Mucosa of descending colon (tissue), 3 donors: ENCODE measurements around the gene BAG1. TPM values are rescaled to one million over a fixed set of nuclear protein-coding genes. Genes with fewer than 3 reads are reported as not detected.

Experiments
- ATAC-seq: fragments of 200-7000 bp; cut with Tn5 transposase; one replicate; pipeline ENCODE4 v1.9.1; 2020; ENCODE audit warnings: mild to moderate bottlenecking, moderate library complexity
- DNase-seq, 3 donors: peaks; one replicate each; pipeline ENCODE4 v3.0.0-alpha.2; 2020
- H3K36me3 ChIP-seq: fragments of 200-600 bp; one replicate; pipeline ENCODE4 v1.8.0; 2021; ENCODE audit warnings: low read depth, mild to moderate bottlenecking
- H3K4me1 ChIP-seq: fragments of 200-600 bp; one replicate; pipeline ENCODE4 v1.8.0; 2021; ENCODE audit warnings: low read depth, mild to moderate bottlenecking
- H3K4me3 ChIP-seq: fragments of 200-600 bp; one replicate; pipeline ENCODE4 v1.8.0; 2021; ENCODE audit warnings: mild to moderate bottlenecking
- H3K9me3 ChIP-seq: fragments of 200-600 bp; one replicate; pipeline ENCODE4 v1.8.0; 2021; ENCODE audit warnings: mild to moderate bottlenecking
- intact Hi-C, 2 donors: fragments of 100-400 bp; cut with DNase I in 1 of 2; cut with micrococcal nuclease in 1 of 2; formaldehyde crosslinking; loops; one replicate each; pipeline versions ENCODE4 v1.11.0 to v1.11.1; 2022; cut with DNase I, micrococcal nuclease
- total RNA-seq, 3 donors: library from RNA; stranded (reverse); fragmentation: NEBNext Ultra II Directional in 2 of 3; extraction: Animal tissue kit (Norgen Biotek cat#: 25700) in 2 of 3; gene quantifications; one replicate each; pipeline versions ENCODE4 v1.2.1 to v1.2.4, GENCODE V29; 2021 to 2023
- TF ChIP-seq, protein P1 (sequence below): fragments of 200-600 bp; IDR thresholded peaks from one replicate; pipeline ENCODE4 v1.8.0; 2022; ENCODE audit warnings: antibody characterized with exemption, mild to moderate bottlenecking
- donor health status: DM: no; HTN: no; CAD: no; lungs with moderate emphysema.
- donor health status: DM: no; HTN: no; CAD: no.
- donor health status: DM: no; HTN: yes; CAD: no.

The BAG1 gene
- total RNA-seq, 3 donors from 2014 or later, result 120 to 155 (median 153) TPM

GRCh38 chr9:33257276-33257675 is 7.2 kb downstream of the BAG1 start:
- Histone ChIP-seq H3K4me3 (no peak overlapping the region), H3K36me3 (peaks cover 19% of the 10 kb centered on the region), H3K9me3 (no peaks in the 10 kb centered on the region), H3K4me1 (no peaks in the 10 kb centered on the region)
- TF ChIP-seq, protein P1, sequence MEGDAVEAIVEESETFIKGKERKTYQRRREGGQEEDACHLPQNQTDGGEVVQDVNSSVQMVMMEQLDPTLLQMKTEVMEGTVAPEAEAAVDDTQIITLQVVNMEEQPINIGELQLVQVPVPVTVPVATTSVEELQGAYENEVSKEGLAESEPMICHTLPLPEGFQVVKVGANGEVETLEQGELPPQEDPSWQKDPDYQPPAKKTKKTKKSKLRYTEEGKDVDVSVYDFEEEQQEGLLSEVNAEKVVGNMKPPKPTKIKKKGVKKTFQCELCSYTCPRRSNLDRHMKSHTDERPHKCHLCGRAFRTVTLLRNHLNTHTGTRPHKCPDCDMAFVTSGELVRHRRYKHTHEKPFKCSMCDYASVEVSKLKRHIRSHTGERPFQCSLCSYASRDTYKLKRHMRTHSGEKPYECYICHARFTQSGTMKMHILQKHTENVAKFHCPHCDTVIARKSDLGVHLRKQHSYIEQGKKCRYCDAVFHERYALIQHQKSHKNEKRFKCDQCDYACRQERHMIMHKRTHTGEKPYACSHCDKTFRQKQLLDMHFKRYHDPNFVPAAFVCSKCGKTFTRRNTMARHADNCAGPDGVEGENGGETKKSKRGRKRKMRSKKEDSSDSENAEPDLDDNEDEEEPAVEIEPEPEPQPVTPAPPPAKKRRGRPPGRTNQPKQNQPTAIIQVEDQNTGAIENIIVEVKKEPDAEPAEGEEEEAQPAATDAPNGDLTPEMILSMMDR, result no peak
- DNase-seq, result no peak
- ATAC-seq, result no peak
- intact Hi-C loops, result no loop called here

- Histone ChIP-seq H3K36me3 (peaks cover 18% of the 10 kb centered on the region), H3K4me1 (no peaks in the 10 kb centered on the region), H3K4me3 (no peak overlapping the region), H3K9me3 (no peaks in the 10 kb centered on the region)
- intact Hi-C loops, result no loop called here
- TF ChIP-seq, protein P1, result no peak
- DNase-seq, result no peak
- ATAC-seq, result no peak
These were observed 8.3 kb downstream of the BAG1 start for GRCh38 chr9:33256236-33256635.

- H3K4me3 ChIP-seq, result no peak overlapping the region
- intact Hi-C loops, result no loop called here
- no peaks in the 10 kb centered on the region for H3K9me3 ChIP-seq
- DNase-seq (no peak), ATAC-seq (no peak)
- TF ChIP-seq, protein P1, result no peak
- peaks cover 11% of the 10 kb centered on the region for H3K36me3 ChIP-seq
- no peaks in the 10 kb centered on the region for H3K4me1 ChIP-seq
These were observed 9.0 kb downstream of the BAG1 start for GRCh38 chr9:33255471-33255870.

DNA sequence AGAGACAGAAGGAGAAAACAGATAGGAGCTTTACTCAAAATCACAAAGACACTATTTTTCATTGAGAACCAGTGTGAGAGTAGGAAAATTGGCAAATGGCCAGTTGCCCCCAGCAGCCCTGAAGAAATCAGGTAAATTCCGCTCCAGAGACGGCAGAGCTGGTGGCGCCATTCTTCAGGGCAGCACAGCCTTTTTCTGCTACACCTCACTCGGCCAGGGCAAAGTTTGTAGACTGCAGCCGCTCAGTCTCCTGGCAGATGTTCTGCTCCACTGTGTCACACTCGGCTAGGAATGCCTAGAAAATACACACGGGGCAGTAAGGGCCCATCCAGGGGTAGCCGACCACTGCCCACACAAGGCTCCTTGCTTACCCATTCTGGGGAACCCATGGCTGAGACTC is 9.5 kb downstream of the BAG1 start:
- H3K4me1 ChIP-seq, result no peaks in the 10 kb centered on the region
- intact Hi-C loops, result no loop called here
- H3K4me3 ChIP-seq, result no peak overlapping the region
- H3K9me3 ChIP-seq, result no peaks in the 10 kb centered on the region
- TF ChIP-seq, protein P1, result no peak
- peaks cover 11% of the 10 kb centered on the region for H3K36me3 ChIP-seq
- DNase-seq (no peak), ATAC-seq (no peak)

GRCh38 chr9:33254211-33254610 is 10.3 kb downstream of the BAG1 start:
- H3K4me3 ChIP-seq, result no peak overlapping the region
- no peaks in the 10 kb centered on the region for H3K9me3 ChIP-seq
- intact Hi-C loops, result no loop called here
- no peaks in the 10 kb centered on the region for H3K4me1 ChIP-seq
- peaks cover 8% of the 10 kb centered on the region for H3K36me3 ChIP-seq
- no peak for DNase-seq
- TF ChIP-seq, protein P1, result no peak
- ATAC-seq, result no peak

DNA sequence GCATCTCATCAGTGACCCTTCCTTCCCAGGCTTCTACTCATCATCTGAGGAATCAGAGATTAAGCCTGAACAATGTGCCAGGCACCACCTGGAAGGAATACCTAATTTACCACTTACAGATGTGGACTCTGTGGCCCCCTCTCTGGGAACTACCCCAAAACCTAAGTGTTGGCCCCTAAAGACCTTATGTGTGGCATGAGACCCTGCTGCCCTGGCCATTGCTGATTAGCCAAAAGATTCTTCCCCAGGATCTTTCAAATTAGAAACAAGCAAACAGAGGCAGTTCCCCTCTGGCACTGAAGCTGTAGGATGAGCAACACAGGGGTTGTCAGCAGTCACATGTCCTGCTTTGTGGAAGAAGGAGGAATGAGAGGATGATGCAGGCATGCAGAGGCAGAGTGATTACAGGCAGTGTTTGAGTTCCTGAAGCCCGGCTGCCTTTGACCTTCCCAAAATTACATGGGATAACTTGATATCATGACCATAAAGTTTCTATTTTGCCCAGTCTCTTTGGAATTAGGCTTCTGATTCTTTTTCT is 14.0 kb downstream of the BAG1 start:
- intact Hi-C loops, result no loop called here
- H3K36me3 ChIP-seq, result no peaks in the 10 kb centered on the region
- no peaks in the 10 kb centered on the region for H3K4me1 ChIP-seq
- DNase-seq (no peak), ATAC-seq (no peak)
- no peaks in the 10 kb centered on the region for H3K9me3 ChIP-seq
- TF ChIP-seq, protein P1, result no peak
- no peak overlapping the region for H3K4me3 ChIP-seq
